Measurements from ENCODE around the gene OPRM1. TPM values are rescaled to one million over a fixed set of nuclear protein-coding genes. Genes with fewer than 3 reads are reported as not detected.

The OPRM1 gene
- total RNA-seq, 1 donor from 2014 or later = not detected

DNA sequence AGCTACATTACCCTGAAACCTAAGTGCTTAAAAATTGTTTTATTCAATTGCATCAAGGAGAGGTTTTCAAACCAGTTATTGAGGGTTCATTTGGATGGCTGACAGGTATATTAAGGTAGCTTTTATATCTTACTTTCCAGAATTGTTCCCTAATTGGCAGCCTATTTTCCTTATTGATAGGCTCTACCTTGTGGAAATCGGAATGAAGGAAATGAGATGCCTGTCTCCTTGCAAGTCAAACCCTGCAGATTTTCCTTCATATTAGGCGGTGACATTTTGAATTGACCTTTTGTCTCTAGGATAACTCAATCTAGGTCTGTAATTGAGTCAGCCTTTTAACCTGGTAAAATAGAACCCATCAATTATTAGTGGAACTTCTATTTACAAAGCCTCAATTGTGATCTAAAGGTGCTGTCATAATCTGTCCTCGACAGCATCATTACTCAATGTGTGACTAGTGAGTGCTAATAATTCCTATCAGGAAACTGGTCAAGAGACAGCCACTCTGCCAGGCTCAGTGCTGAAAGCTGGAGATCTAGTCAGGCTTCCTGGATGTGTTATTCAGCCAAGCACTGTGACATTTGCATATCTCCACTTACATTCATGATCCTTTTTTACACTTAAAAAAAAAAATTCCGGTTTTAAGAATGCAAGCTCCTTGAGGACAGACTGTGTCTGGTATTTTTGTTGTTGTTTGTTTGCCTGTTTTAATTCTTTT lies 20.1 kb downstream of the OPRM1 start:
- Mint-ChIP-seq H3K9me3 (no peaks in the 10 kb centered on the region), H3K27ac (ENCODE audit: unreplicated experiment) (no peak overlapping the region), H3K36me3 (ENCODE audit: low read depth) (no peaks in the 10 kb centered on the region), H3K27me3 (ENCODE audit: low read depth) (no peaks in the 10 kb centered on the region), H3K4me1 (no peaks in the 10 kb centered on the region), H3K4me3 (no peak overlapping the region)
- DNase-seq (ENCODE audit: low read depth, low spot score) = no peak
- TF ChIP-seq, protein P1, sequence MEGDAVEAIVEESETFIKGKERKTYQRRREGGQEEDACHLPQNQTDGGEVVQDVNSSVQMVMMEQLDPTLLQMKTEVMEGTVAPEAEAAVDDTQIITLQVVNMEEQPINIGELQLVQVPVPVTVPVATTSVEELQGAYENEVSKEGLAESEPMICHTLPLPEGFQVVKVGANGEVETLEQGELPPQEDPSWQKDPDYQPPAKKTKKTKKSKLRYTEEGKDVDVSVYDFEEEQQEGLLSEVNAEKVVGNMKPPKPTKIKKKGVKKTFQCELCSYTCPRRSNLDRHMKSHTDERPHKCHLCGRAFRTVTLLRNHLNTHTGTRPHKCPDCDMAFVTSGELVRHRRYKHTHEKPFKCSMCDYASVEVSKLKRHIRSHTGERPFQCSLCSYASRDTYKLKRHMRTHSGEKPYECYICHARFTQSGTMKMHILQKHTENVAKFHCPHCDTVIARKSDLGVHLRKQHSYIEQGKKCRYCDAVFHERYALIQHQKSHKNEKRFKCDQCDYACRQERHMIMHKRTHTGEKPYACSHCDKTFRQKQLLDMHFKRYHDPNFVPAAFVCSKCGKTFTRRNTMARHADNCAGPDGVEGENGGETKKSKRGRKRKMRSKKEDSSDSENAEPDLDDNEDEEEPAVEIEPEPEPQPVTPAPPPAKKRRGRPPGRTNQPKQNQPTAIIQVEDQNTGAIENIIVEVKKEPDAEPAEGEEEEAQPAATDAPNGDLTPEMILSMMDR (conservative IDR thresholded peaks at IDR 0.05) = no peak

DNA sequence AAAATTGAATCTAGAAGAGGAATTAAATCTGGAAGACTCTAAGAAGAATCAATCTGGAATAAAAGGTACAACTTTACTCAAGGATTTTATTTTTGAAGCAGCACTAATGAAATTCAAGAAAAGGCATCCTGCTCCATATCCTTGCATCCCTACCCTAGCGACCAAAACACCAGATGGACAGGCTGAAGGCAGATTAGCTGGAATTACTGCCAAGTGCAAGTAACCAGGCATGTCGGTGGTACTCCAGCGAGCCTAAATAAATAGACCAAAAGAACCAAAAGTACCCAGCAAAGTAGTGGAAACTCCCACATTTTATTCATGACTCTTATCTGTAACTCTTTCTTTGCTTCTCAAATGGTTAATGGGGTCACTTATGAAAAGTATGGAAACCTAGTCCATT lies 21.0 kb downstream of the OPRM1 start:
- TF ChIP-seq, protein P1 (conservative IDR thresholded peaks at IDR 0.05) = no peak
- Mint-ChIP-seq H3K4me3 (no peak overlapping the region), H3K4me1 (no peaks in the 10 kb centered on the region), H3K9me3 (no peaks in the 10 kb centered on the region), H3K27ac (ENCODE audit: unreplicated experiment) (no peak overlapping the region), H3K36me3 (ENCODE audit: low read depth) (no peaks in the 10 kb centered on the region), H3K27me3 (ENCODE audit: low read depth) (no peaks in the 10 kb centered on the region)
- no peak for DNase-seq (ENCODE audit: low read depth, low spot score)

DNA sequence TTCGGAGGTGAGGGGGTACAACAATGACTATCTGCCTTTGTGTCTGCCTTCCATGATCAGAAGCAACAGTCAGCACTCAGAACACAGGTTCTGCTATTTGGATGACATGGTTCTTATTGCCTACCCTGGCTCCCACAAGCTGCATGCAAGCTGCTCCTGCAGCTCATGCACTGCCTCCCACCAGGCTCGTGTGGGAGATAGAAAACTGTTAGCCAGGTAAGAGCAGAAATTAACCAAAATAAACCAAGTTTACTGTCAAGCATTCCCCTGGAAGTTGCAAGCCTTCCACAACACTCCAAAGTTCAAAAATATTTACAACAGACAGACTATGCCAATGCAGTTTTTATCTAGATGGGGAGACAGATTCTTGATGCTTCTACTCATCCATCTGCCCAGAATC lies 31.0 kb downstream of the OPRM1 start:
- H3K4me3 Mint-ChIP-seq = no peak overlapping the region
- no peaks in the 10 kb centered on the region for H3K27me3 Mint-ChIP-seq (ENCODE audit: low read depth)
- DNase-seq (ENCODE audit: low read depth, low spot score) = no peak
- no peaks in the 10 kb centered on the region for H3K9me3 Mint-ChIP-seq
- H3K27ac Mint-ChIP-seq (ENCODE audit: unreplicated experiment) = no peak overlapping the region
- H3K36me3 Mint-ChIP-seq (ENCODE audit: low read depth) = no peaks in the 10 kb centered on the region
- TF ChIP-seq, protein P1 (conservative IDR thresholded peaks at IDR 0.05) = no peak
- H3K4me1 Mint-ChIP-seq = no peaks in the 10 kb centered on the region

DNA sequence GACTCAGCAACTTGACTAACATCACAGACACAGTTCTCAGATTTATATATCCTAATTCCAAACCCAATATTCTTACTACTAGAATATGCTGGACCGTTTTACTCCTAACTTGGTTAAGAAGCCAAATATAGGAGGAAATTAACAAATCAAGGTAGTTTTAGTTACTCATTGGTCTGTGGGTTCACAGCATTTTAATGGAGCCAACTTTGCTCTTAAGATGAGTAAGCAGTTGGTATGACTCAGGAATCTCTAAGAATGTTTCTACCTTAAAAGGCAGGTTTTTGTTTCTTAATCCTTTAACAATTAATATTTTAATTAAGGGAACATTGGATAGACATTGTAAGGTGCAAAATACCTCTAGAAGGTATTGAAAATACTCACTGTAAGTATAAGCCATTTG lies 31.6 kb downstream of the OPRM1 start:
- Mint-ChIP-seq H3K4me3 (no peak overlapping the region), H3K9me3 (no peaks in the 10 kb centered on the region), H3K4me1 (no peaks in the 10 kb centered on the region), H3K27me3 (ENCODE audit: low read depth) (no peaks in the 10 kb centered on the region), H3K36me3 (ENCODE audit: low read depth) (no peaks in the 10 kb centered on the region), H3K27ac (ENCODE audit: unreplicated experiment) (no peak overlapping the region)
- TF ChIP-seq, protein P1 (conservative IDR thresholded peaks at IDR 0.05) = no peak
- no peak for DNase-seq (ENCODE audit: low read depth, low spot score)

DNA sequence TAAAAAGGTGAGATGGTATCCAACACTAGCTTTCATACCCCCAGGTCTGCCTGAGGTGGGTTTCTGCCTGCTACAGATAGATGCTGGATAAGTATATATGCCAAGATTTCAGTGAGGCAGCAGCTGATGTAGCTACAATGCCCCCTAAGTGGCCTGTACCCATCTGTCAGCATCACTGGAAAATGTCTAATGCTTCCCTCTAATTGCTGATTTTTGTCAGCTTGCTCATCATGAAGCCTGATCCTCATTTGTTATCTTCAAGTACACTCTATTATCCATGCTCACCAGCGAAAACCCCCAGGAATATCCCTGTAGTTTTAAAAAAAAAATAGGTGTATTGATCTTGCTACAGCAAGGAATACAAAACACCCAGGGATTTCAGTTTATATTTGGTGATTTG lies 32.2 kb downstream of the OPRM1 start:
- no peak overlapping the region for H3K27ac Mint-ChIP-seq (ENCODE audit: unreplicated experiment)
- no peak overlapping the region for H3K4me3 Mint-ChIP-seq
- no peaks in the 10 kb centered on the region for H3K9me3 Mint-ChIP-seq
- H3K36me3 Mint-ChIP-seq (ENCODE audit: low read depth) = no peaks in the 10 kb centered on the region
- no peak for DNase-seq (ENCODE audit: low read depth, low spot score)
- TF ChIP-seq, protein P1 (conservative IDR thresholded peaks at IDR 0.05) = no peak
- no peaks in the 10 kb centered on the region for H3K4me1 Mint-ChIP-seq
- H3K27me3 Mint-ChIP-seq (ENCODE audit: low read depth) = no peaks in the 10 kb centered on the region

Measured in neural crest cell (in vitro differentiated cells).